ENCODE measurements around the gene HLA-DRA. TPM values are rescaled to one million over a fixed set of nuclear protein-coding genes. Genes with fewer than 3 reads are reported as not detected.
"Not testable (repeated sequence)": the region's sequence is repeated elsewhere in the genome, so short reads cannot be mapped to it uniquely, and the experiment has no call there.

The HLA-DRA gene
- total RNA-seq, 1 donor from 2014 or later, result 94.0 TPM

DNA sequence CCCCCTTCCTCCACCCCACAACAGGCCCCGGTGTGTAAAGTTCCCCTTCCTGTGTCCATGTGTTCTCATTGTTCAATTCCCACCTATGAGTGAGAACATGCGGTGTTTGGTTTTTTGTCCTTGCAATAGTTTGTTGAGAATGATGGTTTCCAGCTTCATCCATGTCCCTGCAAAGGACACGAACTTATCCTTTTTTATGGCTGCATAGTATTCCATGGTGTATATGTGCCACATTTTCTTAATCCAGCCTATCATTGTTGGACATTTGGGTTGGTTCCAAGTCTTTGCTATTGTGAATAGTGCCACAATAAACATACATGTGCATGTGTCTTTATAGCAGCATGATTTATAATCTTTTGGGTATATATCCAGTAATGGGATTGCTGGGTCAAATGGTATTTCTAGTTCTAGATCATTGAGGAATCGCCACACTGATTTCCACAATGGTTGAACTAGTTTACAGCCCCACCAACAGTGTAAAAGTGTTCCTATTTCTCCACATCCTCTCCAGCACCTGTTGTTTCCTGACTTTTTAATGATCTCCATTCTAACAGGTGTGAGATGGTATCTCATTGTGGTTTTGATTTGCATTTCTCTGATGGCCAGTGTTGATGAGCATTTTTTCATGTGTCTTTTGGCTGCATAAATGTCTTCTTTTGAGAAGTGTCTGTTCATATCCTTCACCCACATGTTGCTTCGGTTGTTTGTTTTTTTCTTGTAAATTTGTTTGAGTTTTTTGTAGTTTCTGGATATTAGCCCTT is 28.2 kb downstream of the HLA-DRA start:
- intact Hi-C loops (cut with DNase I); DNase-seq (ENCODE audit: low spot score): not testable (repeated sequence)

DNA sequence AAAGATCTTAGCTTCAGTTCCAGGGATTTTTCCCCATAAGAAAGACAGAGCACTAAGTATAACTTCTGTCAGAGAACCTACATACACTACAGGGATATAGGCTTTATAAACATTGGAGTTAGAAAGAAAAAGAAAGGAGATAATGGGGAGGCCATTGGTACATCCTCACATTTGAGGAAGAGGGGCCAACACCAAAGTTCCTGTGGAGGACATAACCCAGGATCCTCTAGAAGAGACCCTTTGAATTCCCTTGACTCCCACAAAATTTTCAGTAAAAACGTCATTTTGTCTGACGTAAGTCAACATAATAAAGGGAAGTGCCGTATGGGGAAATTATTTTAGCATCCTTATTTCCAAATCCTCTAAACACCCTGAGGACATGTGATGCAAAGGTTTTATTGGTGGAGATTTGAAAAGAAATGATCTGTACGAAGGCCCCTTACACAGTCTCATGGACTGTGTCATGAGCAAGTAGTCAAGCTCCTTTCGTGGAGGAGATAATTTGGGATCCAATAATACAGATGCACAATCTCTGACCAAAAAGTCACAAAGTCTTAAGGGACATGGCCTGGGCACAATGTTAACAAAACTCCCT is 33.2 kb downstream of the HLA-DRA start:
- intact Hi-C loops (cut with DNase I), result no loop called here
- DNase-seq (ENCODE audit: low spot score), result no peak

DNA sequence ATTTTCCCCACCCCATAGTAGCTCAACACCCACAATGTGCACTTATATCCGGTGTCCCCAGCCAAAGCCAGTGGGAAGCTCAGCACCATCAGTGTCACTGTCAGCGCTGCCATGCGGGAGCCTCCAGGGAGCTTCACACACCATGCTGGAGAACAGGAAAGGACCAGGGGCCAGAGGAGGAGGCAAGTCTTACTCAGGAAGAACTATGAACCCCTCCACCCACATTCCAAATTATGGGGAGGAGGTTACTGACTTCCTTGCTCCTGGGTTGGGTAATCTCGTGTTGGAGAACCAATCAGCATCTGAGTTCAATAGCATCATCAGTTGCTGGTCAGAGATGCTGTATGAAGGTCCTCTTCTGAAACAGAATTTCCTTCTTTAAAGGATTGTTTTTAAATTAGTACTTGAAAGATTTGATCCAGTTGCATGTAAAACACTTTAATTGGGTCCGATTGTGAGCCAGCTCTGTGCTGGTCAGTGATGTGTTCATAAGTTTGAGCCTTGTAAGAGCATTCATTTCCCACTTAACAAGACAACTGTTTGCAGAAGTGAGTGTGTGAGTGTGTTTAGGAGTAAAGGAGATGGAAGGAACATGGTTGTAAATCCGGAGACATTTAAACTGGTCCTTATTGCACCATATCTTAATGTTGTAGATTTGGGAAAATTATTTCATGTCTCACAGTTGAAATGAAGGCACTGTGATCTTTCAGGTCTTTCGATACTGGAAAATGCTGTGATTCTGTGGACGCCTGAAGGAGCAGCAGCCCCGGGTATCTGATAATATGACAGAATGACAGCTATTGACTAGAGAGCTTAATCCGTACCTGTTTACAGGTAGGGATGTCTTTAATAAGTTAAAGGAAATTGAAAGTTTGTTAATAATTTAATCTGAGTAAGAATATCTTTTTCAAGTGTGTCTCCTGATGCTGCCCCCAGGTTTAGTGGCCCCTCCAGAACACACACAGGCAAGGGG is 34.0 kb downstream of the HLA-DRA start:
- DNase-seq (ENCODE audit: low spot score); intact Hi-C loops (cut with DNase I): not testable (repeated sequence)

DNA sequence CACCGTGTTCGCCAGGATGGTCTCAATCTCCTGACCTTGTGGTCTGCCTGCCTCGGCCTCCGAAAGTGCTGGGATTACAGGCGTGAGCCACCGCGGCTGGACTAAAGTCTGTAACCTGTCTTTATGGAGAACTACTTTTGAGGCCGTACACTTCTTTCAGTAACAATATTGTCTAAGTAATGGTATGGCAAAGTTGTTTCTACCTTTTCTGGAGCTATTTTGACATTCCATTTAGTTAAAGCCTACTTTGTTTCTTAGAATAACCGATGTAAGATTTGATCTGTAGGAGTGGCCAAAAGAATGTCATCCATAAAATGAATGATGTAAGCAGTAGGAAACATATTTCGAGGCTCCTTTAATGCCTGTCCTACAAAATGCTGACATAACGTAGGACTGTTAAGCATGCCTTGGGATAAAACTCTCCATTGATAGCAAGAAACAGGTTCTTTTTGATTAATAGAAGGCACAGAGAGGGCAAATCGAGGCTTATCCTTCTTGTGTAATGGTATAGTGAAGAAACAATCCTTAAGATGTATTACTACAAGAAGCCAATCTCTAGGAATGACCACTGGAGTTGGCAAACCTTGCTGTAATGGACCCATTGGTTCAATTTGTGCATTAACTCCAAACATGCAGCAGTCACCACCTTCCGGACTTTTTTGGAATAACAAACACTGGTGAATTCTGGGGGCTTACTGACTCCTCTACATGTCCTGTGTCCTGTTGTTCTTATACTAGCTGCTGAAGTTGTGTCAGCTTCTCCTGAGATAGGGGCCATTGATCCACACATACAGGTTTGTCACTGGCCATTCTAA is 35.9 kb downstream of the HLA-DRA start:
- no peak for DNase-seq (ENCODE audit: low spot score)
- intact Hi-C loops (cut with DNase I), result no loop called here

- no peak for DNase-seq (ENCODE audit: low spot score)
- intact Hi-C loops (cut with DNase I), result no loop called here
Measured at GRCh38 chr6:32483968-32484613, 44.4 kb downstream of the HLA-DRA start.

- intact Hi-C loops (cut with DNase I), result no loop called here
- no peak for DNase-seq (ENCODE audit: low spot score)
Measured at GRCh38 chr6:32484614-32484998, 44.9 kb downstream of the HLA-DRA start.

DNA sequence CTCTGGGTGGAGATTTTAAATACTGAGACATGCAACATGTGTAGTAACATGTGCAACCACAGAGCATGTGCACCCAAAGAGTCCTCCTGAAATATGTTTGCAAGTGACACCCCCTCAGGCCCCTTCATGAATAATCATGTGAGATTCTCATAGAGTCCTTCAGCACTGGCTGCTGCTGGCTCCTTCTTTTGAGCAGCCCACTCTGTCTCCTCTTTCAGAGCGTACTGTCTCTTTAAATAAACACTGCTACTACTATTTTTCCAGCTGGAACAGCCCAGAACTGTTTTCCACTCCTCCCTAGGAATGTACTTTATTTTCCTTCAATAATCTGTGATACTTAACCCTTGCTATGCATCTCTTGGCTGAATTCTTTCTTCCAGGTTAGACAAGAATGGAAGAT is 48.4 kb downstream of the HLA-DRA start:
- intact Hi-C loops (cut with DNase I), result no loop called here
- DNase-seq (ENCODE audit: low spot score), result no peak

DNA sequence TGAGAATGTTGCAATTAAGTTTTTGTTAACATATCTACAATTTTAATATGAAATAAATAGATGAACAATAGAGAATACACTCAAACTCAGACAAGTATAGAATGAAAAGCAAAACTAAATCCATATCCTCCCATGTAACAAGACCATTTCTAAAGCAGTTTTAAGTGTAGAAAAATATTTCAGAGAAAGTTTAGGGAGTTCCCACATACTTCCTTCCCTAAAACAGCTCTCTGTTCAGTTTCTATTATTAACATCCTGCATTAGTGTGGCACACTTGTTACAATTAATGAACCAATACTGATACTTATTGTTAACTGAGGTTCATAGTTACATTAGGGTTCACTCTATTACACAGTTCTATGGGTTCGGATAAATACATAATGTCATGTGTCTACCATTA is 52.0 kb downstream of the HLA-DRA start:
- DNase-seq (ENCODE audit: low spot score), result no peak
- intact Hi-C loops (cut with DNase I), result no loop called here

GRCh38 chr6:32492351-32492750 is 52.7 kb downstream of the HLA-DRA start:
- DNase-seq (ENCODE audit: low spot score), result no peak
- intact Hi-C loops (cut with DNase I), result no loop called here

Other genes starting within 250 kb of the HLA-DRA start
- 46.9 TPM for gene PBX2, start 249.7 kb upstream of the HLA-DRA start, total RNA-seq
- gene GPSM3, start 247.2 kb upstream of the HLA-DRA start, total RNA-seq, result 6.9 TPM
- 31.2 TPM for gene NOTCH4, start 215.8 kb upstream of the HLA-DRA start, total RNA-seq
- not detected for gene TSBP1, start 68.0 kb upstream of the HLA-DRA start, total RNA-seq
- gene BTNL2, start 32.7 kb upstream of the HLA-DRA start, total RNA-seq, result not detected
- gene HLA-DRB5, start 90.4 kb downstream of the HLA-DRA start, total RNA-seq, result 14.0 TPM
- gene HLA-DRB1, start 150.0 kb downstream of the HLA-DRA start, total RNA-seq, result 27.6 TPM
- gene HLA-DQA1, start 197.5 kb downstream of the HLA-DRA start, total RNA-seq, result 5.2 TPM
- 3.7 TPM for gene HLA-DQB1, start 226.8 kb downstream of the HLA-DRA start, total RNA-seq